MM.1S (cell line): ENCODE data around the gene PIK3R2.

Source experiments
- DNase-seq: peaks from one replicate; pipeline ENCODE4 v3.0.0-alpha.2; 2015
- H2AFZ ChIP-seq: fragments of 300-600 bp; sonication (generic); 2 replicates; pipeline ENCODE4 v1.6.0; 2016; ENCODE audit warnings: antibody characterized with exemption, low read length
- H3F3A ChIP-seq: fragments of 300-600 bp; sonication (generic); 2 replicates; pipeline ENCODE4 v1.6.1; 2016; ENCODE audit warnings: mild to moderate bottlenecking, antibody characterized with exemption, low read length, moderate library complexity, mixed read lengths; ENCODE audit not compliant: insufficient read depth
- H3K27ac ChIP-seq: fragments of 300-600 bp; sonication (generic); 2 replicates; pipeline ENCODE4 v1.5.1; 2016; ENCODE audit warnings: mild to moderate bottlenecking, low read length
- H3K27me3 ChIP-seq: fragments of 300-600 bp; sonication (generic); replicated peaks from 2 replicates; pipeline ENCODE4 v1.6.0; 2016; ENCODE audit warnings: low read length; ENCODE audit not compliant: insufficient read depth
- H3K36me3 ChIP-seq: fragments of 300-600 bp; sonication (generic); replicated peaks from 2 replicates; pipeline ENCODE4 v1.6.1; 2016; ENCODE audit warnings: mild to moderate bottlenecking, low read length, mixed read lengths; ENCODE audit not compliant: insufficient read depth
- H3K4me1 ChIP-seq: fragments of 300-600 bp; sonication (generic); 2 replicates; pipeline ENCODE4 v1.6.1; 2016; ENCODE audit warnings: low read length, mixed read lengths
- H3K4me2 ChIP-seq: fragments of 300-600 bp; sonication (generic); 2 replicates; pipeline ENCODE4 v1.6.0; 2016; ENCODE audit warnings: low read depth, low read length
- H3K4me3 ChIP-seq: fragments of 300-600 bp; sonication (generic); 2 replicates; pipeline ENCODE4 v1.5.1; 2016; ENCODE audit warnings: low read length, mixed read lengths
- H3K79me2 ChIP-seq: fragments of 300-600 bp; sonication (generic); 2 replicates; pipeline ENCODE4 v1.6.1; 2016; ENCODE audit warnings: mixed run types, low read length, mixed read lengths
- H3K9ac ChIP-seq: fragments of 300-600 bp; sonication (generic); 2 replicates; pipeline ENCODE4 v1.6.1; 2016; ENCODE audit warnings: low read length, mixed read lengths
- H3K9me2 ChIP-seq: fragments of 300-600 bp; sonication (generic); replicated peaks from 2 replicates; pipeline ENCODE4 v1.6.1; 2016; ENCODE audit warnings: mild to moderate bottlenecking, low read length, mixed read lengths; ENCODE audit not compliant: insufficient read depth
- H3K9me3 ChIP-seq: fragments of 300-600 bp; sonication (generic); replicated peaks from 2 replicates; pipeline ENCODE4 v1.6.1; 2016; ENCODE audit warnings: mild to moderate bottlenecking, low read length, mixed read lengths; ENCODE audit not compliant: insufficient read depth
- H4K20me1 ChIP-seq: fragments of 300-600 bp; sonication (generic); 2 replicates; pipeline ENCODE4 v1.6.1; 2016; ENCODE audit warnings: mild to moderate bottlenecking, low read length, moderate library complexity, mixed read lengths; ENCODE audit not compliant: insufficient read depth
- CTCF ChIP-seq: fragments of 300-600 bp; sonication (generic); IDR thresholded peaks from 2 replicates; pipeline ENCODE4 v1.5.1; 2016; ENCODE audit warnings: antibody characterized with exemption, low read length, mixed read lengths
- EZH2 ChIP-seq: fragments of 300-600 bp; sonication (generic); optimal IDR thresholded peaks from 2 replicates; pipeline ENCODE3; 2017; ENCODE audit warnings: low read depth, mild to moderate bottlenecking, antibody characterized with exemption, low read length, mixed read lengths
- EZH2phosphoT487 ChIP-seq: fragments of 300-600 bp; sonication (generic); IDR thresholded peaks from 2 replicates; pipeline ENCODE4 v1.6.1; 2018; ENCODE audit warnings: antibody characterized with exemption, low read length

PIK3R2 gene

GRCh38 chr19:18160493-18160970, 7.6 kb downstream of the PIK3R2 start:
- H3K36me3 ChIP-seq = no peaks in the 10 kb centered on the region
- H3K9me3 ChIP-seq = no peaks in the 10 kb centered on the region
- no peak for TF ChIP-seq EZH2phosphoT487
- no peak for TF ChIP-seq EZH2
- TF ChIP-seq CTCF = no peak
- H3K9ac ChIP-seq = peak overlapping the region; percentile 61
- no peaks in the 10 kb centered on the region for H4K20me1 ChIP-seq
- DNase-seq = no peak
- H3K4me3 ChIP-seq = peak overlapping the region; percentile 28; the same call in 1 of the 2 replicates
- peak overlapping the region; percentile 49 for H3K4me2 ChIP-seq
- no peak overlapping the region for H3K27ac ChIP-seq
- no peaks in the 10 kb centered on the region for H3K27me3 ChIP-seq
- H2AFZ ChIP-seq = peak overlapping the region; percentile 19; the same call in 1 of the 2 replicates
- H3F3A ChIP-seq = peaks cover 5% of the 10 kb centered on the region; the same call in 1 of the 2 replicates
- peaks cover 4% of the 10 kb centered on the region for H3K4me1 ChIP-seq
- H3K9me2 ChIP-seq = no peaks in the 10 kb centered on the region
- peaks cover under 1% of the 10 kb centered on the region; the same call in 1 of the 2 replicates for H3K79me2 ChIP-seq

- peaks cover 5% of the 10 kb centered on the region; the same call in 1 of the 2 replicates for H3F3A ChIP-seq
- H3K9ac ChIP-seq = peak overlapping the region; percentile 61
- H3K79me2 ChIP-seq = no peaks in the 10 kb centered on the region
- H3K4me1 ChIP-seq = peaks cover 4% of the 10 kb centered on the region
- H3K4me3 ChIP-seq = peak overlapping the region; percentile 40; the same call in 1 of the 2 replicates
- peak overlapping the region; percentile 61; the same call in 1 of the 2 replicates for H2AFZ ChIP-seq
- H3K9me3 ChIP-seq = no peaks in the 10 kb centered on the region
- peak; percentile 70 for DNase-seq
- H3K36me3 ChIP-seq = no peaks in the 10 kb centered on the region
- no peaks in the 10 kb centered on the region for H3K9me2 ChIP-seq
- H3K4me2 ChIP-seq = peak overlapping the region; percentile 69
- no peaks in the 10 kb centered on the region for H4K20me1 ChIP-seq
- no peaks in the 10 kb centered on the region for H3K27me3 ChIP-seq
- TF ChIP-seq CTCF = peak; percentile 14; the same call in 1 of the 2 replicates
- TF ChIP-seq EZH2 = no peak
- H3K27ac ChIP-seq = no peak overlapping the region
These were observed 8.1 kb downstream of the PIK3R2 start for GRCh38 chr19:18160971-18161635.

GRCh38 chr19:18161636-18162002, 8.7 kb downstream of the PIK3R2 start:
- Histone ChIP-seq H2AFZ (0 out of 2 replicates have a peak overlapping the region, but pooled peaks have one; percentile 61), H3K36me3 (no peaks in the 10 kb centered on the region), H3K27ac (no peak overlapping the region), H3K27me3 (no peaks in the 10 kb centered on the region), H3K9ac (no peak overlapping the region), H3F3A (peaks cover 5% of the 10 kb centered on the region; the same call in 1 of the 2 replicates), H3K9me3 (no peaks in the 10 kb centered on the region), H3K79me2 (no peaks in the 10 kb centered on the region), H4K20me1 (no peaks in the 10 kb centered on the region), H3K4me3 (peak overlapping the region; percentile 40; the same call in 1 of the 2 replicates), H3K4me2 (peak overlapping the region; percentile 69; the same call in 1 of the 2 replicates), H3K9me2 (no peaks in the 10 kb centered on the region), H3K4me1 (peaks cover 4% of the 10 kb centered on the region)
- TF ChIP-seq EZH2phosphoT487 (no peak), EZH2 (no peak), CTCF (no peak)
- DNase-seq = no peak
